WTC11 (cell line): Measurements from ENCODE around the gene SIX4. TPM values are rescaled to one million over a fixed set of nuclear protein-coding genes. Genes with fewer than 3 reads are reported as not detected.

Experiments used
- ATAC-seq: fragments of 200-7000 bp; cut with Tn5 transposase; 2 replicates; pipeline ENCODE4 v1.10.0; 2021; ENCODE audit warnings: mild to moderate bottlenecking, moderate library complexity
- CTCF ChIA-PET: fragments of 300-600 bp; sonication (Branson Sonifier 250); formaldehyde crosslinking; loops from one replicate; lab custom pipeline; 2021; ENCODE audit warnings: antibody characterized with exemption; lab: Charles Lee
- POLR2A ChIA-PET: fragments of 350-600 bp; sonication (Branson Sonifier 250); formaldehyde crosslinking; loops from one replicate; lab custom pipeline; 2021; ENCODE audit warnings: antibody characterized with exemption; lab: Charles Lee
- DNase-seq: peaks from one replicate; pipeline ENCODE4 v3.0.0; 2021; ENCODE audit warnings: low spot score
- H3K27ac Mint-ChIP-seq: 2 replicates; pipeline ENCODE4 v1.8.0; 2021; ENCODE audit warnings: mixed read lengths
- H3K27me3 Mint-ChIP-seq: 2 replicates; pipeline ENCODE4 v1.8.0; 2021; ENCODE audit warnings: low read depth, mild to moderate bottlenecking, moderate library complexity, mixed read lengths
- H3K36me3 Mint-ChIP-seq: 2 replicates; pipeline ENCODE4 v1.8.0; 2021; ENCODE audit warnings: mixed read lengths
- H3K4me1 Mint-ChIP-seq: 2 replicates; pipeline ENCODE4 v1.8.0; 2022; ENCODE audit warnings: mixed read lengths
- H3K4me3 Mint-ChIP-seq: 2 replicates; pipeline ENCODE4 v1.8.0; 2021; ENCODE audit warnings: mild to moderate bottlenecking, moderate library complexity, mixed read lengths
- H3K9me3 Mint-ChIP-seq: 2 replicates; pipeline ENCODE4 v1.8.0; 2021; ENCODE audit warnings: mixed read lengths
- AFF4 ChIP-seq: sonication (generic); formaldehyde crosslinking; IDR thresholded peaks from 2 replicates; pipeline ENCODE4 v1.8.1; 2023; ENCODE audit warnings: mild to moderate bottlenecking, missing genetic modification reagents, borderline replicate concordance
- CBFB ChIP-seq: sonication (generic); formaldehyde crosslinking; IDR thresholded peaks from 2 replicates; pipeline ENCODE4 v1.8.1; 2022; ENCODE audit warnings: mild to moderate bottlenecking, low read depth, missing genetic modification reagents
- E2F5 ChIP-seq: sonication (generic); formaldehyde crosslinking; IDR thresholded peaks from 2 replicates; pipeline ENCODE4 v1.8.1; 2022; ENCODE audit warnings: mild to moderate bottlenecking, moderate library complexity, missing genetic modification reagents
- ESRRA ChIP-seq: sonication (generic); formaldehyde crosslinking; IDR thresholded peaks from 2 replicates; pipeline ENCODE4 v1.8.1; 2022; ENCODE audit warnings: mild to moderate bottlenecking, missing genetic modification reagents, borderline replicate concordance
- FOXJ3 ChIP-seq: sonication (generic); formaldehyde crosslinking; IDR thresholded peaks from 2 replicates; pipeline ENCODE4 v1.9.0; 2021; ENCODE audit warnings: missing genetic modification reagents, mild to moderate bottlenecking, borderline replicate concordance
- FOXK1 ChIP-seq: sonication (generic); formaldehyde crosslinking; IDR thresholded peaks from 2 replicates; pipeline ENCODE4 v1.8.0; 2022; ENCODE audit warnings: mild to moderate bottlenecking, moderate library complexity, missing genetic modification reagents
- FOXP1 ChIP-seq: sonication (generic); formaldehyde crosslinking; IDR thresholded peaks from 2 replicates; pipeline ENCODE4 v1.8.0; 2022; ENCODE audit warnings: missing genetic modification reagents, mild to moderate bottlenecking, moderate library complexity, borderline replicate concordance
- FOXP4 ChIP-seq: sonication (generic); formaldehyde crosslinking; IDR thresholded peaks from 2 replicates; pipeline ENCODE4 v1.8.0; 2022; ENCODE audit warnings: mild to moderate bottlenecking, missing genetic modification reagents
- GABPB1 ChIP-seq: sonication (generic); formaldehyde crosslinking; IDR thresholded peaks from 2 replicates; pipeline ENCODE4 v1.8.1; 2023; ENCODE audit warnings: mild to moderate bottlenecking, missing genetic modification reagents
- HMGXB4 ChIP-seq: sonication (generic); formaldehyde crosslinking; IDR thresholded peaks from 2 replicates; pipeline ENCODE4 v1.8.1; 2023; ENCODE audit warnings: mild to moderate bottlenecking, moderate library complexity, missing genetic modification reagents
- MLX ChIP-seq: sonication (generic); formaldehyde crosslinking; IDR thresholded peaks from 2 replicates; pipeline ENCODE4 v1.8.1; 2023; ENCODE audit warnings: mild to moderate bottlenecking, missing genetic modification reagents, moderate library complexity
- MYBL2 ChIP-seq: sonication (generic); formaldehyde crosslinking; IDR thresholded peaks from 2 replicates; pipeline ENCODE4 v1.8.1; 2023; ENCODE audit warnings: mild to moderate bottlenecking, moderate library complexity, missing genetic modification reagents
- NFE2L1 ChIP-seq: sonication (generic); formaldehyde crosslinking; IDR thresholded peaks from 2 replicates; pipeline ENCODE4 v1.8.1; 2023; ENCODE audit warnings: missing genetic modification reagents
- SMAD3 ChIP-seq: sonication (generic); formaldehyde crosslinking; IDR thresholded peaks from 2 replicates; pipeline ENCODE4 v1.8.0; 2022; ENCODE audit warnings: missing genetic modification reagents, mild to moderate bottlenecking, borderline replicate concordance
- USF2 ChIP-seq: sonication (generic); formaldehyde crosslinking; IDR thresholded peaks from 2 replicates; pipeline ENCODE4 v1.8.1; 2023; ENCODE audit warnings: mild to moderate bottlenecking, missing genetic modification reagents, moderate library complexity
- ZNF423 ChIP-seq: fragments of 250-450 bp; sonication (Bioruptor Pico); IDR thresholded peaks from 2 replicates; pipeline ENCODE4 v2.1.2; 2022; ENCODE audit warnings: mild to moderate bottlenecking, moderate library complexity
- ZNF532 ChIP-seq: fragments of 250-450 bp; sonication (Bioruptor Pico); IDR thresholded peaks from 2 replicates; pipeline ENCODE4 v1.9.0; 2021; ENCODE audit warnings: mild to moderate bottlenecking, borderline replicate concordance
- total RNA-seq: library from RNA; stranded (reverse); gene quantifications from 3 replicates; pipeline ENCODE4 v1.2.3, GENCODE V29; 2021

Gene SIX4
- total RNA-seq, 1 experiment from 2014 or later, result 41.8 TPM

GRCh38 chr14:60723116-60723906 lies 840 bp downstream of the SIX4 start (continued):
- no peak for TF ChIP-seq E2F5 (CRISPR knock-in tag)
- TF ChIP-seq MYBL2 (CRISPR knock-in tag), result peak; percentile 21; the same call in 1 of the 2 replicates
- TF ChIP-seq MLX (CRISPR knock-in tag), result no peak
- no peak for TF ChIP-seq FOXJ3 (CRISPR knock-in tag)
- TF ChIP-seq ZNF532 (CRISPR knock-in tag), result no peak
- TF ChIP-seq AFF4, result no peak
- peak; percentile 22; the same call in 1 of the 2 replicates for TF ChIP-seq ESRRA (CRISPR knock-in tag)
- no peak for TF ChIP-seq NFE2L1 (CRISPR knock-in tag)

GRCh38 chr14:60722357-60723115 lies 1.6 kb downstream of the SIX4 start:
- DNase-seq, result peak; percentile 69
- Mint-ChIP-seq H3K27me3 (no peaks in the 10 kb centered on the region), H3K9me3 (0 out of 2 replicates have a peak, but pooled peaks cover 3% of the 10 kb centered on the region), H3K36me3 (peaks cover 28% of the 10 kb centered on the region), H3K4me1 (peaks cover 39% of the 10 kb centered on the region), H3K27ac (peak overlapping the region; percentile 95), H3K4me3 (peak overlapping the region; percentile 96)
- ChIA-PET CTCF (interaction anchor here (0.6 to 1.5 kb wide), 7 partner anchors 10 to 543 kb away, joined by 3 to 8 read pairs (median 3); partner anchors contain the start of genes SLC38A6 and TRMT5), POLR2A (interaction anchor here (0.6 to 3.3 kb wide), 7 partner anchors 9 to 975 kb away, joined by 3 to 12 read pairs (median 3); partner anchors contain the start of genes SLC38A6 and TRMT5)
- ATAC-seq, result peak; percentile 46
- TF ChIP-seq SMAD3 (CRISPR knock-in tag) (peak; percentile 49; the same call in 1 of the 2 replicates), ESRRA (CRISPR knock-in tag) (no peak), ZNF423 (CRISPR knock-in tag) (peak; percentile 80), USF2 (CRISPR knock-in tag) (no peak), FOXP4 (CRISPR knock-in tag) (peak; percentile 25; the same call in 1 of the 2 replicates), FOXP1 (CRISPR knock-in tag) (peak; percentile 23; the same call in 1 of the 2 replicates), CBFB (no peak), HMGXB4 (CRISPR knock-in tag) (0 out of 2 replicates have a peak, but pooled peaks have one; percentile 47), FOXK1 (CRISPR knock-in tag) (peak; percentile 97), GABPB1 (CRISPR knock-in tag) (0 out of 2 replicates have a peak, but pooled peaks have one; percentile 36), MYBL2 (CRISPR knock-in tag) (peak; percentile 63; the same call in 1 of the 2 replicates)
